Stimulated activated CD8-positive, alpha-beta memory T cell treated with anti-CD3 and anti-CD28 coated beads, Interleukin-12 subunit alpha, Interleukin-12 subunit beta, amount 100 ng/mL, for 1 hour (primary cell): ENCODE results near the gene ZYG11A.
A peak's percentile ranks its signal among the peaks of the same experiment; 100 is the strongest.
"Not testable (repeated sequence)": the region's sequence is repeated elsewhere in the genome, so short reads cannot be mapped to it uniquely, and the experiment has no call there.

Experiments used
- DNase-seq: peaks from one replicate; pipeline ENCODE4 v3.0.0-alpha.2; 2020; ENCODE audit warnings: low read depth

Gene ZYG11A

DNA sequence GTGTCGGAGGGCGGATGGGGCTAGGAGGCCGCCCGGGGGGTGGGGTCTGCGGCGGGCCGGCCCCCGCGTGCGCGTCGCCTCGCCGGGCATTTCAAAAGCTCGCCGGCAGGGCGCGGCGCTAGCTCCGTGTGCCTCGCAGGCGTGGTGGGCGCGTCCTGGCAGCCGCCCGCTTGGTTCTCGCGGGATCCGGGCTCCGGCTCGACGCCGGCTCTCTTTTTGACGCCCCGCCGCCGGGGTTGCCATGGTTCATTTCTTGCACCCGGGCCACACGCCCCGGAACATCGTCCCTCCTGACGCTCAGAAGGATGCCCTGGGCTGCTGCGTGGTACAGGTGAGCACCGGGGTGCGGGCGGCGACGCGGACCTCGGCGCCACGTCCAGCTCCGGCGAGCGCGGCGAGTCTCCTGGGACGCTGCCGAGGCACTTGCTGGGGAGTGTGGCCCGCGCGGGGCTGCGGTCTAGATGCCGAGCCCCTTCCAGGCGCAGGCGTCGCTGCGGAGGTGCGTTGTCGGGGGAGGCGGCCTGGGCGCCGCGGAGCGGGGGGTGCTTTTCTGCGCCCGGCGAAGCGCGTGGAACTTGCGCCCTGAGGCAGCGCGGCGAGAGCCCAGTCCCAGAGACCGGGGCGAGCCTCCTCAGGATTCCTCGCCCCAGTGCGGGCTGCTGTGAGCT, at the start of gene ZYG11A:
Gene ZYG11A (plus strand): TSS at position 118 of the 668 bp plus-strand sequence. CDS start 124 bp downstream, at position 242.
- DNase-seq: peak; percentile 22

- DNase-seq: not testable (repeated sequence)
Observed at GRCh38 chr1:52793717-52794116, 48.8 kb upstream of the ZYG11A start.

- DNase-seq: no peak
Observed at GRCh38 chr1:52795464-52795863, 47.1 kb upstream of the ZYG11A start.

- no peak for DNase-seq
Observed at GRCh38 chr1:52798331-52798730, 44.2 kb upstream of the ZYG11A start.

DNA sequence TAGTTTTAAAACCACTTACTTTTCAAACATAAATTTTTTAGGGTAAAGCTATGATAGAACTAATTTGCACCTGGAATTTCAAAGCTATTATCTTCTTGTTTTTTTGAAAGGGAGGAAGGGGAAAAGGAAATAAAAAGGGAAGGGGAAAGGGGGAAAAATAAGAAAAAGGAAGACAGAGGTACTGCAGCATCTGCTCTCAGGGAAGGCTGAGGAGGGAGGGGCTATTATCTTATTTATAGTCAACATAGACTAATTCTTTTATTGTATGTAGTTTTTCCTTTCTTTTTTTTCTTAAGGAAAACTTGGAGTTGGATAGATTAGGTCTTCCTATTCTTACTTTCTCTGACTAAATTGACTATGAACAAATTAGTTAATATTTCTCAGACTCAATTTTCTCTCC, 41.5 kb upstream of the ZYG11A start:
- no peak for DNase-seq

- DNase-seq: not testable (repeated sequence)
Observed at GRCh38 chr1:52804083-52804482, 38.5 kb upstream of the ZYG11A start.

GRCh38 chr1:52814465-52814864, 28.1 kb upstream of the ZYG11A start:
- DNase-seq: no peak

- not testable (repeated sequence) for DNase-seq
Observed at GRCh38 chr1:52820830-52821229, 21.7 kb upstream of the ZYG11A start.

GRCh38 chr1:52825868-52826267, 16.7 kb upstream of the ZYG11A start:
- DNase-seq: no peak

- no peak for DNase-seq
Observed at GRCh38 chr1:52834798-52835197, 7.8 kb upstream of the ZYG11A start.

GRCh38 chr1:52836035-52836434, 6.5 kb upstream of the ZYG11A start:
- DNase-seq: no peak

DNA sequence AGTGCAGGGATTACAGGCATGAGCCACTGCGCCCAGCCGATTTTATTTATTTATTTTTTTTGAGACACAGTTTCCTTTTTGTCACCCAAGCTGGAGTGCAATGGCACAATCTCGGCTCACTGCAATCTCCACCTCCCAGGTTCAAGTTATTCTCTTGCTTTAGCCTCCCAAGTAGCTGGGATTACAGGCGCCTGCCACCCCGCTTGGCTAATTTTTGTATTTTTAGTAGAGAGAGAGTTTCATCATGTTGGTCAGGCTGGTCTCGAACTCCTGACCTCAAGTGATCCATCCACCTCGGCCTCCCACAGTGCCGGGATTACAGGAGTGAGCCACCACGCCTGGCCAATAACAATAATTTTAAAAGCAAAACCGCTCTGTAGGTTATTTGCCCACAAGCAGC, 3.4 kb upstream of the ZYG11A start:
- DNase-seq: not testable (repeated sequence)

GRCh38 chr1:52845119-52845518, 2.6 kb downstream of the ZYG11A start:
- not testable (repeated sequence) for DNase-seq

DNA sequence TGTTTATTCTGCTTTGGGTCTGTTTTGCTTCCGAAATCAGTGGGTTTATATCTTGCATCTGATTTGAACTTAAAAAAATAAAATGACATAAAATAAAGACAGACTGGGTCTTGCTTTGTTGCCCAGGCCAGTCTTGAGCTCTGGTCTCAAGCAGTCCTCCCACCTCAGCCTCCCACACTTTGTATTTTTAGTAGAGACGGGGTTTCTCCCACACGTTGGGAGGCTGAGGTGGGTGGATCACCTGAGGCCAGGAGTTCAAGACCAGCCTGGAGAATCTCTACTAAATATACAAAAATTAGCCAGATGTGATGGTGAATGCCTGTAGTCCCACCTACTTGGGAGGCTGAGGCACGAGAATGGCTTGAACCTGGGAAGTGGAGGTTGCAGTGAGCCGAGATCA, 5.9 kb downstream of the ZYG11A start:
- no peak for DNase-seq

- no peak for DNase-seq
Observed at GRCh38 chr1:52850951-52851350, 8.4 kb downstream of the ZYG11A start.

DNA sequence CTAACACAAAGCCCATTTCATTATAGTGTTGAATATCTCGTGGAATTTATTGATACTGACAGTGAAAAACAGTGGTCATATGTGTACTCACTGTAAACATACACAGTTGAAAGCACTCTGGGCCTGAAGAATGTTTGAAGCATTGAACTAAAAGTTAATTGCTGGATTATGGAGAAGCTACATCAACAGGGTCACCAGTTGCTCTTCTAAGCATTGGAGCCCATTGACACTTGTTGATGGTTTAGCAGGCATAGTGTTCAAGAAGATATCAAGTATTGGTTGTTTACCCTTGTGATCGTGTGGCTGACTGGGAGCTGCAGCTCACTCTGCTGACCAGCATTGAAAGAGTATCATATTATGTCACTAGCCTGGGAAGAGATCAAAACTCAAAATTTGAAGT, 10.3 kb downstream of the ZYG11A start:
- DNase-seq: no peak

- no peak for DNase-seq
Observed at GRCh38 chr1:52855584-52855983, 13.0 kb downstream of the ZYG11A start.

DNA sequence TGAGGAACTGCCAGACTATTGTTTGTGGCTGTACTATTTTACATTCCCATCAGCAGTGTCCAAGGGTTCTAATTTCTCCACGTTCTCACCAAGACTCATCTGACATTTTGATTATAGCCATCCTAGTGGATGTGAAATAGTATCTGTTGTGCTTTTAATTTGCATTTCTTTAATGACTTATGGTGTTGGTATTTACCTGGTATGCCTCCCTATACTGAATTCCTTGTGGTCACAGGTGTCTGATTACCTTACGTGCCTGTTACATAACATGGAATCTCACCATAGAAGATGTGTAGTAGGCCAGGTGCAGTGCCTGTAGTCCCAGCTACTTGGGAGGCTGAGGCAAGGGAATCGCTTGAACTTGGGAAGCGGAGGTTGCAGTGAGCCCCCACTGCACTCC, 13.5 kb downstream of the ZYG11A start:
- no peak for DNase-seq

DNA sequence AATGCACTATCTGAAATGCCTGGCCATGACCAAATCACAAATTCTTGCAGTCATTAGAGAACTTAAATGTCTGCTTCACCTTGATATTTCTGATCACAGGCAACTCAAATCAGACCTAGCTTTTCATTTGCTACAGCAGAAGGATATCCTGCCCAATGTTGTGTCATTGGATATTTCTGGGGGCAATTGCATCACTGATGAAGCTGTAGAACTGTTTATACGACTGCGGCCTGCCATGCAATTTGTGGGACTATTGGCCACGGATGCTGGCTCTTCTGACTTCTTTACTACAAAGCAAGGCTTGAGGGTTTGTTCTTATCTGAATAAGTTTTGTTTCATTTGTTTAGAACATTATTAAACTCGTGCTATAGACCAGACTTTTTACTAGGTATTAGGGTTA, 14.9 kb downstream of the ZYG11A start:
- no peak for DNase-seq

GRCh38 chr1:52862666-52863458, 20.3 kb downstream of the ZYG11A start:
- DNase-seq: no peak

- no peak for DNase-seq
Observed at GRCh38 chr1:52867087-52867863, 24.7 kb downstream of the ZYG11A start.

GRCh38 chr1:52869727-52870126, 27.2 kb downstream of the ZYG11A start:
- not testable (repeated sequence) for DNase-seq

- no peak for DNase-seq
Observed at GRCh38 chr1:52876843-52877242, 34.3 kb downstream of the ZYG11A start.
